ENCODE measurements around the gene MSANTD3.
A peak's percentile ranks its signal among the peaks of the same experiment; 100 is the strongest.
"Not testable (repeated sequence)": the region's sequence is repeated elsewhere in the genome, so short reads cannot be mapped to it uniquely, and the experiment has no call there.

The MSANTD3 gene

DNA sequence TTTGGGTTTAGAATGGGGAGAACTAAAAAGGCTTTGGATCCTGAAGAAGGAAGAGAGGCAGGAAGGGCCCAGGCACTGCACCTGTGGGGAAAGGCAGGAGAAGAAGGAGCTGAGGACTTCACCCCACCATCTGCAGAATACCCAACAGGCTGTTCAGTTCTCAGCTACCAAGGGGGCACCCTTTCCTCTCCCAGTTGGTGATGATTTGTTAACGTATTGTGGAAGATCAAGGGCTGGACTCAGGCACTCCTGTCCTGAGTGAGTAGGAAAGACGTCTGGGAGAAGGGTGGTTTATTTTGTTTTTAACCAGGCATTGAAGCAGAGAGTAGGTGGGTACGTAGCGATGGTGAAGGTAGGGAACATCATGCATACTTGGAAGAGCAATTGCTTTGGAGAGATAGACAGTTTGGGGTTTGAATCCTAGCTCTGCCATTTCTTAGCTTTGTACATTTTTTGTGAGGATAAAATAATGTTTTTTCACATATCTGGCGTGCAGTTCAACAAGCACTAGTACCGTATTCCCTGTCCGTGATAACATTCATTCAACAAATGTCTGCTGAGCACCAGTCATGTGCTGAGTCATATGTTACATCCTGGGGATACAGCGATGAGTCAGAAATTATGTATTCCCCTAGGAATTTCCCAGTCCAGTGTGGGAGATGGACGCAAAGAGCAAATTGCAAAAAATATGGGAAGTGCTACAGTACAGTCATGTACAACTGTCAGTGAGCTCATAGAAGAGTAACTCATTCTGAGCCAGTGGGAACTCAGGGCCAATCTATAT, 2.1 kb downstream of the MSANTD3 start:
- peak; percentile 96 for DNase-seq (ENCODE audit: low spot score)

DNA sequence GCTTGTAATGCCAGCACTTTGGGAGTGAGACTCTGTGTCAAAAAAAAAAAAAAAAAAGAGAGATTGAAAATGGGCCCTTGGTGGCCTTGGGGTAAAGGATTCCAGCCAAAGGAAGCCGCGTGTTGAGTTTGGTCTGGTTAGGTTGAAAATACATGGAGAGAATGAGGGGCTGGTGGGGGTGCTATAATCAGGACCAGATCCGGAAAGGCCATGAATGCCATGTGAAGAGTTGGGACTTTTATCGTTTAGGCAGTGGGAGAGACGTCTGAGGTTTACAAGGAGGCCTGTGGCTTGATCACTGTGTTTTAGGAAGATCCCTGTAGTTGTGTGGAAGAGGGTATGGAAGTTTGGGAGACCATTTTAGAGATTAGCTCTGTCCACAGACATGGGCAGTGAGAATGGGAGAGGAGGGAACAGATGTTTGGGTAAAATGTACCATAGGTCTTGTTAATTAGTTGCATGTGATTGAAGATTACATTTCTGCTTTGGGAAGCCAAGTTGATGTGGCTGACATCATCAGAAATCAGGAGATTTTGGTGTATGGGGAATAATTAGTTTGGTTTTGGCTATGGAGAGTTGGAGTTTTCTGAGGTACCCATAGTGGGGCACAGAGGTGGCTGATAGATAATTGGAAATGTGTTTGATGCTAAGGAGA, 3.5 kb downstream of the MSANTD3 start:
- DNase-seq (ENCODE audit: low spot score): no peak

DNA sequence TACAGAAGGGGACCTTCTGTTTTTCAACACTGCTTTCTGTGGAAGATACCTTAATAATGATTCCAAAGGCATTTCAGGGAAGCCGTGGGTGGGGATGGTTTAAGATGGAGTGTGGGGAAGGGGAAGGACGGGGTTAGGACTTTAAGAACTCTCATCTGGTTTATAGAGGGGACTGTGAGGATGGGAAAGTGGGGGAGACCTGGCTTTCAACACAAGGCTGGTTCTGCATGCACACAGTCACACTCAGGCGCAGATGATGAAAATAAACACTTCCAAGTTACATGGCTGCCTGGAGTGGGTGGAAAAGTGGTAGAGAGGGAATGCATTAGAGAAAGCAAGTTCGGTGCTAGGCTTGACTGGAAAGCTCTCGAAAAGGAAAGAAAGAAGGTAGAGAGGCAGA, 4.9 kb downstream of the MSANTD3 start:
- no peak for DNase-seq (ENCODE audit: low spot score)

GRCh38 chr9:100432736-100433135, 5.8 kb downstream of the MSANTD3 start:
- DNase-seq (ENCODE audit: low spot score): no peak

DNA sequence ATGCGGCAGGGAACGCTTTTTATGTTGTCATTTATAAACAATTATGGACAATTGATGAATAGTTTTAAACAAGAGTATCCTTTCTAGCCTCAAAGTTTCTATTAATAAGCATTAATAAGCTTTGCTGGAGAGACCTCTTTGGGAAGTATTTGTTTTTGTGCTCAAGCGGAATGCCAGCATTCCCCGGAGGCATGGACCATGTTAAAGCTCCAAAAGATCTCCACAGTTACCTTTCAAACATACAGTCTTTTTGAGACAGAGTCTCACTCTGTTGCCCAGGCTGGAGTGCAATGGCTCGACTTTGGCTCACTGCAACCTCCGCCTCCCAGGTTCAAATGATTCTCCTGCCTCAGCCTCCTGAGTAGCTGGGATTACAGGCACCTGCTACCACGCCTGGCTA, 9.6 kb downstream of the MSANTD3 start:
- no peak for DNase-seq (ENCODE audit: low spot score)

GRCh38 chr9:100437860-100438805, 11.2 kb downstream of the MSANTD3 start:
- peak; percentile 70 for DNase-seq (ENCODE audit: low spot score)

DNA sequence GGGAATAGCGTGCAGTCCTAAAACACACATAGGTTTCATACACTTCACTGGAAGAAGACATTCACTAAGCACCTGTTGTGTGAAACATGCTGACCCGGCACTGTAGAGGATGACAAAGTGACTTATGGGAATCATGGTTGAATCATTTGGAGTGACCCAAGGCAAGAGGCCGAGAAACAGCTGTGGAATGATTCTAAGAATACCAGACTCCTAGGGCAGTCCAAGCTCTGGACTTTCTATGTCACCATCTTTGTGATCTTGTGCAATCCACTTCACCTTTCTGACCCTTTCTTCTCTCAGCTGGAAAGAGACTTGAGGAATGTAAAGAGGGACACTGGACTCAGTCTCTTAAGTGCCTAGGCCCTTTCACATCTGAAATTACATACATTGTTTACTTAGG, 13.1 kb downstream of the MSANTD3 start:
- peak; percentile 33 for DNase-seq (ENCODE audit: low spot score)

GRCh38 chr9:100440487-100440886, 13.5 kb downstream of the MSANTD3 start:
- DNase-seq (ENCODE audit: low spot score): not testable (repeated sequence)

GRCh38 chr9:100441911-100442361, 15.0 kb downstream of the MSANTD3 start:
- no peak for DNase-seq (ENCODE audit: low spot score)

GRCh38 chr9:100443781-100444768, 17.1 kb downstream of the MSANTD3 start:
- DNase-seq (ENCODE audit: low spot score): no peak

- DNase-seq (ENCODE audit: low spot score): no peak
Measured at GRCh38 chr9:100445161-100445902, 18.4 kb downstream of the MSANTD3 start.

- no peak for DNase-seq (ENCODE audit: low spot score)
Measured at GRCh38 chr9:100445903-100446549, 19.1 kb downstream of the MSANTD3 start.

DNA sequence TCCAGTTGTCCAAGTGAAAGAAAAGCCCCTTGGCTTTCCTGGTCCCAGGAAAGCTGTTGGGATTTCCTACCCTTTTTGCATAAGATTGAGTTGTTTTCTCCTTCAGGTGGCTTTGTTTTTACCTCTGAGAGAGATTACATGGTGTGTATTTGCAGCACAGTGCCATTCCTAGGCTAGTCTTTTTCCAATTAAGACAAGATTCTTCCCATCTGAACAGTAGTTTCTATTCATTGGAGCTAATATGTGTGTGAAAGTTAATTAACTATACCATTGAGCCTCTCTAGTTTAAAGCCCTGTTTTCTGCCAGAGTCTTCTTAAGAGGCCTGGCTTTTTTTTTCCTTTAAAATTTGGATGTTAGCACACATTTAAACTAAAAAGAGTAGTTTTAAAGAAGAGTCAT, 20.1 kb downstream of the MSANTD3 start:
- no peak for DNase-seq (ENCODE audit: low spot score)

- no peak for DNase-seq (ENCODE audit: low spot score)
Measured at GRCh38 chr9:100448266-100448665, 21.3 kb downstream of the MSANTD3 start.

GRCh38 chr9:100449420-100449819, 22.5 kb downstream of the MSANTD3 start:
- no peak for DNase-seq (ENCODE audit: low spot score)

GRCh38 chr9:100452894-100453293, 26.0 kb downstream of the MSANTD3 start:
- DNase-seq (ENCODE audit: low spot score): no peak

GRCh38 chr9:100455470-100455869, 28.5 kb downstream of the MSANTD3 start:
- DNase-seq (ENCODE audit: low spot score): peak; percentile 32

DNA sequence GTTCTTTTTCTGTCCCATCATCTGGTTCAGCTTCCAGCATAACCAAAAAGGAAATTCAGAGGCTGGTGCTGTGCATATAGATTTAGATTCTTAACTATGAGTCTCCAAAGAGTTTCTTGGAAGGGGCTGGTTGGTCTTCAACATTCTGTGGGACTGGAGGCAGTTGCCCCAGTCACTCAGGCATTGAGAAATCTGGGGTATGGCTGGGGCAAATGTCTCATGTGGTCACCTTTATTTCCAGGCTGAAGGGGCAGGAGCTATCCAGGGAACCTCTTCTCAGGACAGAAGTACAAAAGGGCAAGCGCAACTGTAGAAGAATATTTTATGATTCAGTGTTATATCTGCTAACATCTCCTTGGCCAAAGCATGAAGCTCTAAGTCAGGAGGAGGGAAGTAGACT, 30.6 kb downstream of the MSANTD3 start:
- no peak for DNase-seq (ENCODE audit: low spot score)

DNA sequence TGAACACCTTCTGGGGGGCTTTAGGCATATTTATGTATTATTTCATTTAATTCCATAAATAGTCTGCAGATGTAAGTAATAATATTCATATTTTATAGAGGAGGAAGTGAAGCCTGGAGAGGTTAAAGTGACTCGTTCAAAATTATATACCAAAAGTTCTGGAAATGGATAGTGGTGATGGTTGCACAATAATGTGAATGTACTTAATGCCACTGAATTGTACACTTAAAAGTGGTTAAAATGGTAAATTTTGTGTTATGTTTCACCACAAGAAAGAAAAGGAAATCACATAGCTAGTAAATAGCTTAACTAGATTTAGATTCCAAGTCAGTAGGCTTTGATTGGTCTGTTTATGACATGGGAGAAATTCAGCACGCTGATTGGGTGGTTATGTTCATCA, 33.0 kb downstream of the MSANTD3 start:
- DNase-seq (ENCODE audit: low spot score): no peak

DNA sequence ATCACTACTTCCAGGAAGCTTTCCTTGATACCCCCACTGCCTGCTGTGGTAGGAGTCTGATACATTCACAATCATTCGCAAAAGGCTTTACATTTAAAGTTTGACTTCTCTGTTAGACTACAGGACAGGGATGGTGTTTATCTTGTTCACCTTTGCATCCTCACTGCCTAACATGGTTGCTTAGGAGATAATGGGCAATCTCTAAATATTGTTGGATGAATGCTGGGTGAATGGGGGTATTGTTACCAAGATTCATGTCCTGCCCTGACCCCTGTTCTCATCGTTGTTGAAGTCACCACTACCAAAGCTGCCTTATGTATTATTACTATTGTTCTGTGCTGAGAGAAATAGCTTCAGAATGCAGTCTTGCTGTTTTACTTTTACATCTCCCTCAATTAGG, 38.3 kb downstream of the MSANTD3 start:
- no peak for DNase-seq (ENCODE audit: low spot score)
